NB4 (cell line): ENCODE results near the gene CIB4.

ENCODE experiments used
- DNase-seq: peaks from one replicate; pipeline ENCODE4 v3.0.0; 2010; ENCODE audit warnings: low read depth
- H3K4me3 ChIP-seq: one replicate; pipeline ENCODE4 v1.5.1; 2011; ENCODE audit warnings: mild to moderate bottlenecking, low read depth, low read length, moderate library complexity
- MAX ChIP-seq: IDR thresholded peaks from 2 replicates; pipeline ENCODE4 v1.6.1; 2011; ENCODE audit warnings: low read depth, low read length
- MYC ChIP-seq: IDR thresholded peaks from 2 replicates; pipeline ENCODE4 v1.6.1; 2011; ENCODE audit warnings: low read depth, low read length
- POLR2A ChIP-seq: IDR thresholded peaks from 2 replicates; pipeline ENCODE4 v1.6.1; 2011; ENCODE audit warnings: mild to moderate bottlenecking; ENCODE audit not compliant: insufficient read length; ENCODE audit errors: extremely low read depth
- TF ChIP-seq, protein P1 (sequence below): IDR thresholded peaks from one replicate; pipeline ENCODE4 v1.5.1; 2012; ENCODE audit warnings: low read depth, low read length

Gene CIB4

GRCh38 chr2:26649992-26650712, 9.0 kb upstream of the CIB4 start:
- TF ChIP-seq, protein P1, sequence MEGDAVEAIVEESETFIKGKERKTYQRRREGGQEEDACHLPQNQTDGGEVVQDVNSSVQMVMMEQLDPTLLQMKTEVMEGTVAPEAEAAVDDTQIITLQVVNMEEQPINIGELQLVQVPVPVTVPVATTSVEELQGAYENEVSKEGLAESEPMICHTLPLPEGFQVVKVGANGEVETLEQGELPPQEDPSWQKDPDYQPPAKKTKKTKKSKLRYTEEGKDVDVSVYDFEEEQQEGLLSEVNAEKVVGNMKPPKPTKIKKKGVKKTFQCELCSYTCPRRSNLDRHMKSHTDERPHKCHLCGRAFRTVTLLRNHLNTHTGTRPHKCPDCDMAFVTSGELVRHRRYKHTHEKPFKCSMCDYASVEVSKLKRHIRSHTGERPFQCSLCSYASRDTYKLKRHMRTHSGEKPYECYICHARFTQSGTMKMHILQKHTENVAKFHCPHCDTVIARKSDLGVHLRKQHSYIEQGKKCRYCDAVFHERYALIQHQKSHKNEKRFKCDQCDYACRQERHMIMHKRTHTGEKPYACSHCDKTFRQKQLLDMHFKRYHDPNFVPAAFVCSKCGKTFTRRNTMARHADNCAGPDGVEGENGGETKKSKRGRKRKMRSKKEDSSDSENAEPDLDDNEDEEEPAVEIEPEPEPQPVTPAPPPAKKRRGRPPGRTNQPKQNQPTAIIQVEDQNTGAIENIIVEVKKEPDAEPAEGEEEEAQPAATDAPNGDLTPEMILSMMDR, result no peak
- no peak for TF ChIP-seq MAX
- no peak for TF ChIP-seq POLR2A
- TF ChIP-seq MYC, result no peak
- no peak for DNase-seq
- no peak overlapping the region for H3K4me3 ChIP-seq

GRCh38 chr2:26649322-26649721, 8.2 kb upstream of the CIB4 start:
- no peak for DNase-seq
- H3K4me3 ChIP-seq, result no peak overlapping the region
- TF ChIP-seq MAX, result no peak
- no peak for TF ChIP-seq POLR2A
- no peak for TF ChIP-seq MYC
- TF ChIP-seq, protein P1, result no peak

GRCh38 chr2:26648516-26648915, 7.3 kb upstream of the CIB4 start:
- no peak for TF ChIP-seq MAX
- TF ChIP-seq, protein P1, result no peak
- no peak for TF ChIP-seq POLR2A
- no peak for TF ChIP-seq MYC
- H3K4me3 ChIP-seq, result no peak overlapping the region
- DNase-seq, result no peak

- no peak for DNase-seq
- no peak overlapping the region for H3K4me3 ChIP-seq
- TF ChIP-seq, protein P1, result no peak
- TF ChIP-seq MYC (no peak), MAX (no peak), POLR2A (no peak)
These were observed 6.8 kb upstream of the CIB4 start for GRCh38 chr2:26647981-26648380.

GRCh38 chr2:26646986-26647672, 6.0 kb upstream of the CIB4 start:
- TF ChIP-seq, protein P1, result no peak
- TF ChIP-seq MAX (no peak), POLR2A (no peak), MYC (no peak)
- DNase-seq, result no peak
- H3K4me3 ChIP-seq, result no peak overlapping the region
